Right lobe of liver (tissue), 4 donors: ENCODE data around the gene VAT1.
A peak's percentile ranks its signal among the peaks of the same experiment; 100 is the strongest.

Experiments
- CTCF ChIP-seq, 4 donors: fragments of 200-600 bp in 3 of 4; fragments of 450-650 bp in 1 of 4; IDR thresholded peaks; one replicate each; pipeline versions ENCODE4 v1.5.1 to v1.8.0; 2016 to 2022; ENCODE audit warnings: antibody characterized with exemption in 4 of 4, mild to moderate bottlenecking in 2 of 4
- POLR2A ChIP-seq: fragments of 450-650 bp; IDR thresholded peaks from one replicate; pipeline ENCODE4 v1.6.1; 2017; ENCODE audit warnings: antibody characterized with exemption, mild to moderate bottlenecking
- donor health status: DM: no; HTN: no; CAD: no.
- donor health status: DM: no; HTN: no; CAD: no.
- donor health status: DM: no; HTN: yes; CAD: no.

- no peak for TF ChIP-seq CTCF (IDR thresholded peaks at IDR 0.05)
- TF ChIP-seq POLR2A: peak; percentile 33
These were observed 41.9 kb downstream of the VAT1 start, which contains the start of gene RUNDC1 for GRCh38 chr17:42980274-42980765.
